ENCODE measurements around the gene CD7. TPM values are rescaled to one million over a fixed set of nuclear protein-coding genes. Genes with fewer than 3 reads are reported as not detected.

CD7 gene
- polyA plus RNA-seq, 1 donor from 2014 or later: not detected

Other genes starting within 250 kb of the CD7 start
- gene FASN, start 219.4 kb downstream of the CD7 start, polyA plus RNA-seq: 26.4 and 31.5 TPM in 2 replicates
- gene CCDC57, start 104.8 kb downstream of the CD7 start, polyA plus RNA-seq: 70.9 and 78.6 TPM in 2 replicates
- 0.56 and 0.98 TPM in 2 replicates for gene SLC16A3, start 88.6 kb downstream of the CD7 start, polyA plus RNA-seq
- gene CSNK1D, start 43.9 kb downstream of the CD7 start, polyA plus RNA-seq: 29.9 and 41.6 TPM in 2 replicates
- gene SECTM1, start 16.2 kb upstream of the CD7 start, polyA plus RNA-seq: not detected in 2 replicates
- gene TEX19, start 41.6 kb upstream of the CD7 start, polyA plus RNA-seq: not detected in 2 replicates
- not detected in 2 replicates for gene UTS2R, start 54.2 kb upstream of the CD7 start, polyA plus RNA-seq
- 72.8 and 93.2 TPM in 2 replicates for gene HEXD, start 100.7 kb upstream of the CD7 start, polyA plus RNA-seq
- 14.3 and 22.6 TPM in 2 replicates for gene OGFOD3, start 101.0 kb upstream of the CD7 start, polyA plus RNA-seq
- 66.6 and 101 TPM in 2 replicates for gene CYBC1, start 133.1 kb upstream of the CD7 start, polyA plus RNA-seq
- gene NARF, start 141.1 kb upstream of the CD7 start, polyA plus RNA-seq: 218 and 243 TPM in 2 replicates
- 24.4 and 29.4 TPM in 2 replicates for gene FOXK2, start 202.1 kb upstream of the CD7 start, polyA plus RNA-seq